ENCODE measurements around the gene MAP3K6. TPM values are rescaled to one million over a fixed set of nuclear protein-coding genes. Genes with fewer than 3 reads are reported as not detected.
"Not testable (repeated sequence)": the region's sequence is repeated elsewhere in the genome, so short reads cannot be mapped to it uniquely, and the experiment has no call there.

MAP3K6 gene
- total and polyA plus RNA-seq, 2 of the 13 experiments (the other 11 are each of a cell fraction or from before 2014, with no cell fraction given), result 2.7 to 3.2 TPM

DNA sequence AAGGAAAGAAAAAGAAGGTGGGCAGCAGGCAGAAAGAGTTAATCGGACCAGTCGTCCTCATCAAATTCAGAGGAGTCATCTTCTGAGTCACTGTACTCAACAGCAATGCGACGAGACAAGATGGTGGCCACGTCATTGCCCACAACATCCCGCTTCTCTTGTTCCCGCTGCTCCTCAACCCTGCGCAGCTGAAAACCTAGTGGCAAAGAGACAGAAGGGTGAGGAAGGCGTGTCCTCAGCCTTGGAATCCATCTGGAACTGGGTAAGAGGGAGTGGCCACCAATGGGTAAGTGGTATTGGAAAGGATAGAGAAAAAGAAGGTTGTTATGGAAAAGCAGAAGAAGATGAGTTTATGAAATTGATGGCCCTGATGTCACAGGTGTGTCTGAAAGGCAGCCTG lies 41.4 kb upstream of the MAP3K6 start:
- Histone ChIP-seq H3K4me3 (replicated peaks in 1 of 3; ENCODE audit: insufficient read depth in 1 of 3, low read depth in 2 of 3, low read length in 3 of 3) (no peak overlapping the region), H3K4me2 (ENCODE audit: low read depth, low read length) (no peak overlapping the region), H3K4me1 (ENCODE audit: insufficient read depth, low read length) (no peaks in the 10 kb centered on the region), H3K9me3 (ENCODE audit: low read length) (no peaks in the 10 kb centered on the region), H3K9ac (ENCODE audit: insufficient read depth, low read depth, low read length) (no peak overlapping the region), H4K20me1 (ENCODE audit: insufficient read depth, low read length) (no peaks in the 10 kb centered on the region), H3K79me2 (ENCODE audit: insufficient read depth, low read length) (no peaks in the 10 kb centered on the region), H2AFZ (ENCODE audit: low read length) (no peak overlapping the region), H3K27ac (ENCODE audit: extremely low read length, insufficient read depth, low read length) (no peak overlapping the region), H3K36me3 (replicated peaks in 1 of 2; ENCODE audit: control insufficient read depth in 1 of 2, insufficient read depth in 2 of 2, low read length in 2 of 2) (peaks cover 19 to 52% of the 10 kb centered on the region in 2 experiments), H3K27me3 (ENCODE audit: control insufficient read depth in 1 of 2, insufficient read depth in 2 of 2, low read length in 2 of 2) (no peaks in the 10 kb centered on the region)
- FAIRE-seq (no peak), DNase-seq (ENCODE audit: low spot score) (no peak), ATAC-seq (no peak)
- in situ Hi-C loops (cut with HindIII; ENCODE audit: extremely low pct_ligation_motif_present, low pct_unique_long_range_greater_than_20kb), result no loop called here
- CTCF ChIA-PET (ENCODE audit: low intra/inter-chr PET ratio, low total read pairs), result no interaction called here
- intact Hi-C loops (cut with micrococcal nuclease; ENCODE audit: unreplicated experiment), result no loop called here
- WGBS (ENCODE audit: low lambda C conversion rate), result 98% methylated on average over 9 of the region's 9 CpGs
- TF ChIP-seq, protein P1, sequence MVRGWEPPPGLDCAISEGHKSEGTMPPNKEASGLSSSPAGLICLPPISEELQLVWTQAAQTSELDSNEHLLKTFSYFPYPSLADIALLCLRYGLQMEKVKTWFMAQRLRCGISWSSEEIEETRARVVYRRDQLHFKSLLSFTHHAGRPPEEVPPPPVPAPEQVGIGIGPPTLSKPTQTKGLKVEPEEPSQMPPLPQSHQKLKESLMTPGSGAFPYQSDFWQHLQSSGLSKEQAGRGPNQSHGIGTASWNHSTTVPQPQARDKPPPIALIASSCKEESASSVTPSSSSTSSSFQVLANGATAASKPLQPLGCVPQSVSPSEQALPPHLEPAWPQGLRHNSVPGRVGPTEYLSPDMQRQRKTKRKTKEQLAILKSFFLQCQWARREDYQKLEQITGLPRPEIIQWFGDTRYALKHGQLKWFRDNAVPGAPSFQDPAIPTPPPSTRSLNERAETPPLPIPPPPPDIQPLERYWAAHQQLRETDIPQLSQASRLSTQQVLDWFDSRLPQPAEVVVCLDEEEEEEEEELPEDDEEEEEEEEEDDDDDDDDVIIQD (CRISPR knock-in tag; IDR thresholded peaks at IDR 0.05; ENCODE audit: low read depth), result no peak
- TF ChIP-seq RAD21 (CRISPR knock-in tag; IDR thresholded peaks at IDR 0.05), result no peak
- POLR2A ChIA-PET, result no interaction called here
- no TSS peak for BruUV-seq (replicated peaks)

DNA sequence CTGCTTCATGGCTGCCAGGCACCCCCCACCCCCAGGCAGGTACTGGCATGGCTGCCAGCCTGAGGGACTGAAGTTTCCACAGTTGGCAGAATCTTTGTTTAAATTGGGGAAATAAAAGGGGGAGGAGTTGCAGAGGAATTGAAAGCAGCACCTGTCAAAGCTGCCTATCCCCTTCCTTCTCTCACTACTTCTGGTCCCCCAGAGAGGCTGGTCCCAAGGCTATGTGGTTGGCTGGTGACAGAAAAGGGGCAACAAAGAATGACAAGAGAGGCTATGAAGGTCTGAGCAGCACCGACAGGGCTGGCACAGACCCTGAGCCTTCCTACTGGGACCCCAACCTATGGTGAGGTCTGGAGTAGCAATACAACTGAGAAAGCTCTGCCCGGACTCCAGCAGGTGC lies 40.0 kb upstream of the MAP3K6 start:
- H3K79me2 ChIP-seq (ENCODE audit: insufficient read depth, low read length); H3K4me1 ChIP-seq (ENCODE audit: insufficient read depth, low read length); H3K9ac ChIP-seq (ENCODE audit: insufficient read depth, low read depth, low read length); FAIRE-seq; H3K27ac ChIP-seq (ENCODE audit: extremely low read length, insufficient read depth, low read length); H3K27me3 ChIP-seq (ENCODE audit: control insufficient read depth in 1 of 2, insufficient read depth in 2 of 2, low read length in 2 of 2); H4K20me1 ChIP-seq (ENCODE audit: insufficient read depth, low read length); H3K4me2 ChIP-seq (ENCODE audit: low read depth, low read length); POLR2A ChIA-PET; BruUV-seq (replicated peaks); DNase-seq (ENCODE audit: low spot score); in situ Hi-C loops (cut with HindIII; ENCODE audit: extremely low pct_ligation_motif_present, low pct_unique_long_range_greater_than_20kb); H3K4me3 ChIP-seq (replicated peaks in 1 of 3; ENCODE audit: insufficient read depth in 1 of 3, low read depth in 2 of 3, low read length in 3 of 3); H3K9me3 ChIP-seq (ENCODE audit: low read length); CTCF ChIA-PET (ENCODE audit: low intra/inter-chr PET ratio, low total read pairs); H2AFZ ChIP-seq (ENCODE audit: low read length); ATAC-seq; intact Hi-C loops (cut with micrococcal nuclease; ENCODE audit: unreplicated experiment): not testable (repeated sequence)
- H3K36me3 ChIP-seq (replicated peaks in 1 of 2; ENCODE audit: control insufficient read depth in 1 of 2, insufficient read depth in 2 of 2, low read length in 2 of 2), result peaks cover 12 to 39% of the 10 kb centered on the region in 2 experiments
- WGBS (ENCODE audit: low lambda C conversion rate), result 100% methylated on average over 1 of the region's 2 CpGs
